Pancreas (tissue), 10 donors: ENCODE results near the gene C1orf74. TPM values are rescaled to one million over a fixed set of nuclear protein-coding genes. Genes with fewer than 3 reads are reported as not detected.

Source experiments
- ATAC-seq, 4 donors: fragments of 200-7000 bp; cut with Tn5 transposase; one replicate each; pipeline versions ENCODE4 v1.8.0 to v1.9.1; 2020; ENCODE audit warnings: mild to moderate bottlenecking in 4 of 4, moderate library complexity in 4 of 4
- DNase-seq, 6 donors: peaks; one replicate each; pipeline ENCODE4 v3.0.0-alpha.2; 2020
- FAIRE-seq: peaks from 2 replicates; lab custom pipeline; 2012; peaks lifted over from hg19 to GRCh38; lab: Jason Lieb, UNC
- H3K27ac ChIP-seq, 4 donors: fragments of 200-600 bp; sonication (generic); 1 replicate in 3 of 4; 2 replicates in 1 of 4; pipeline versions ENCODE4 v1.5.0 to v1.8.0; 2020
- H3K27me3 ChIP-seq, 4 donors: fragments of 200-600 bp; one replicate each; pipeline ENCODE4 v1.8.0; 2021
- H3K36me3 ChIP-seq, 3 donors: fragments of 200-600 bp; sonication (generic) in 1 of 3; one replicate each; pipeline versions ENCODE4 v1.5.0 to v1.8.0; 2020 to 2021
- H3K4me1 ChIP-seq, 3 donors: fragments of 200-600 bp; one replicate each; pipeline ENCODE4 v1.8.0; 2021
- H3K4me3 ChIP-seq, 4 donors: fragments of 200-600 bp; sonication (generic) in 2 of 4; one replicate each; pipeline versions ENCODE4 v1.5.0 to v1.8.0; 2020 to 2021
- H3K9me3 ChIP-seq, 4 donors: fragments of 200-600 bp; one replicate each; pipeline ENCODE4 v1.8.0; 2021
- CTCF ChIP-seq, 4 donors: fragments of 200-600 bp; sonication (generic) in 3 of 4; IDR thresholded peaks; one replicate each; pipeline versions ENCODE4 v1.5.0 to v1.8.0; 2021; ENCODE audit warnings: antibody characterized with exemption in 4 of 4
- WGBS, 2 donors: extraction: QIAGEN DNeasy Blood & Tissue Kit; methylation state at CpG; one replicate each; pipeline ENCODE4 v1.1.7; 2013; 5-methylcytosine and 5-hydroxymethylcytosine counted together
- intact Hi-C, 3 donors: fragments of 100-400 bp; cut with DNase I; formaldehyde crosslinking; loops; one replicate each; pipeline versions ENCODE4 v1.11.1 to v1.14.2; 2022
- polyA plus RNA-seq, 2 donors: library from polyadenylated mRNA; stranded (reverse); fragments of 200-250 nt; gene quantifications; one replicate each; pipeline ENCODE4 v1.2.3, GENCODE V29; 2013
- total RNA-seq, 6 donors: library from RNA; stranded (reverse); fragmentation: NEBNext Ultra II Directional in 4 of 6; extraction: Animal tissue kit (Norgen Biotek cat#: 25700) in 4 of 6; gene quantifications; one replicate each; pipeline versions ENCODE4 v1.2.1 to v1.2.4, GENCODE V29; 2021 to 2023
- donor health status: healthy with polysubstance abuse.
- donor health status: DM: no; HTN: no; CAD: no; lungs with moderate emphysema.
- donor health status: DM: no; HTN: no; CAD: no.
- donor health status: control.
- donor health status: control.
- donor health status: Bipolar disorder and iron deficiency.
- donor health status: DM: yes; HTN: yes; CAD: no.
- donor health status: DM: no; HTN: no; CAD: no.
- donor health status: DM: no; HTN: no; CAD: no.
- donor health status: DM: yes; HTN: yes; CAD: no.

The C1orf74 gene
- total and polyA plus RNA-seq, 8 donors, result 0.39 to 1.2 (median 0.82) TPM

DNA sequence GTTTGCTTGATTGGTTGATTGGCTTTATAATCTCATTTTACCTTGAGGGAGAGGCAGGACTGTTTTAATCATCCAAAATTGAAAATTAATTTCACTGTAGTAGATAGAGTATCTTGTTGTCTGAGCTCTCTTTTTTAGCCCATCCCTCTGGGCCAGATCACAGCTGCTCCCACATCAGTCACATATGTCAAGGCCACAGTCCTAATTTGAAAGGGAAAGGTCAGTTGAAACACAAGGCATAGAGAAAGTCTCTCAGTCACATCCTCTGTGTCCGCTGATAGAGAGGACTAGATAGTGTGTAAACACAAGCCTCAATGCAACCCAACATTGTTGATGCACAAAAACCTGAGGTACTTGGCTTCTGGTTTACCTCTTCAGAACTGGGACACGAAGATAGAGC is 6.8 kb downstream of the C1orf74 start:
- H3K4me1 ChIP-seq, result no peaks in the 10 kb centered on the region
- no peak overlapping the region for H3K4me3 ChIP-seq
- DNase-seq, result no peak
- 88 to 96% methylated on average over 2 of the region's 2 CpGs for WGBS, 2 donors
- intact Hi-C loops, result no loop called here
- FAIRE-seq, result no peak
- no peak overlapping the region for H3K27ac ChIP-seq
- no peak for ATAC-seq
- no peaks in the 10 kb centered on the region for H3K27me3 ChIP-seq
- H3K36me3 ChIP-seq, result no peaks in the 10 kb centered on the region
- no peaks in the 10 kb centered on the region for H3K9me3 ChIP-seq
- no peak for TF ChIP-seq CTCF (IDR thresholded peaks at IDR 0.05)

DNA sequence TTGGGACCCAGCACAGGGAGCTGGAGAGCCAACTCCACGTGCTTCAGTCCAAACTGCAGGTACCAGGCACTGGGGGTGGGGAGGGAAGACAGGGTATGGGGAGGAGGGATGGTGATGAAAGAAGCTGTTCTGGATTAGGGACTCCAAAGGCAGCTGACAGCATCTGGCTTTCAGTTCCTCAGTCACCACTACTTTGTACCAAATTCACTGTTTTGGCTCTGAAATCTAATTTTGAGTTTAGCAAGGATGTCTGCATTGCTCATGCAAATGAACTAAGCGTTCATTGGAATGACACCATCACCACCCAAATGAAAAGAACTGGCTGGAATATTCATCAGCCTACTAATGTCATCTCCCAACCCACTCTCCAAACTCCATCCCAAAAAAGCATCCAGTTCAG is 8.7 kb downstream of the C1orf74 start:
- no peak for TF ChIP-seq CTCF (IDR thresholded peaks at IDR 0.05)
- 69 to 72% methylated on average over 2 of the region's 2 CpGs for WGBS, 2 donors
- DNase-seq (no peak), ATAC-seq (no peak), FAIRE-seq (no peak)
- H3K4me1 ChIP-seq, result no peaks in the 10 kb centered on the region
- no peak overlapping the region for H3K4me3 ChIP-seq
- H3K27ac ChIP-seq, result no peak overlapping the region
- intact Hi-C loops, result no loop called here
- H3K9me3 ChIP-seq, result no peaks in the 10 kb centered on the region
- H3K36me3 ChIP-seq, result no peaks in the 10 kb centered on the region
- H3K27me3 ChIP-seq, result no peaks in the 10 kb centered on the region

GRCh38 chr1:209774592-209774991 is 9.8 kb downstream of the C1orf74 start:
- Histone ChIP-seq H3K27me3 (no peaks in the 10 kb centered on the region), H3K4me3 (no peak overlapping the region), H3K9me3 (no peaks in the 10 kb centered on the region), H3K36me3 (no peaks in the 10 kb centered on the region), H3K4me1 (no peaks in the 10 kb centered on the region), H3K27ac (no peak overlapping the region)
- ATAC-seq (no peak), FAIRE-seq (no peak), DNase-seq (no peak)
- WGBS, 2 donors, result 66 to 81% methylated on average over 1 of the region's 1 CpG
- no peak for TF ChIP-seq CTCF (IDR thresholded peaks at IDR 0.05)
- intact Hi-C loops, result no loop called here

DNA sequence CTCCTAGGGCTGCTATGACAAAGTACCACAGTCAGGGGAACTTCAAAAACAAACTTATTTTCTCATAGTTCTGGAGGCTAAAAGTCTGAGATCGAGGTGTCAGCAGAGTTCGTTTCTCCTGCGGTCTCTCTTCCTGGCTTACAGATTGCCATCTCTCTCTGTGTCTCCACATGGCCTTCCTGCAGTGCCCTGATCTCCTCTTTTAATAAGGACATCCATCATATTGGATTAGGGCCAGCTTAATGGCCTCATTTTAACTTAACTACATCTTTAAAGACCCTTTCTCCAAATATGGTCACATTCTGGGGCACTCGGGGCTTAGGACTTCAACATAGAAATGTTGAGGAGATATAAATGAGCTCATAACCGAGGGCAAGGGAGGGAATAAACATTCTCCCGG is 12.2 kb downstream of the C1orf74 start:
- 59 to 62% methylated on average over 6 of the region's 6 CpGs for WGBS, 2 donors
- no peak for TF ChIP-seq CTCF (IDR thresholded peaks at IDR 0.05)

DNA sequence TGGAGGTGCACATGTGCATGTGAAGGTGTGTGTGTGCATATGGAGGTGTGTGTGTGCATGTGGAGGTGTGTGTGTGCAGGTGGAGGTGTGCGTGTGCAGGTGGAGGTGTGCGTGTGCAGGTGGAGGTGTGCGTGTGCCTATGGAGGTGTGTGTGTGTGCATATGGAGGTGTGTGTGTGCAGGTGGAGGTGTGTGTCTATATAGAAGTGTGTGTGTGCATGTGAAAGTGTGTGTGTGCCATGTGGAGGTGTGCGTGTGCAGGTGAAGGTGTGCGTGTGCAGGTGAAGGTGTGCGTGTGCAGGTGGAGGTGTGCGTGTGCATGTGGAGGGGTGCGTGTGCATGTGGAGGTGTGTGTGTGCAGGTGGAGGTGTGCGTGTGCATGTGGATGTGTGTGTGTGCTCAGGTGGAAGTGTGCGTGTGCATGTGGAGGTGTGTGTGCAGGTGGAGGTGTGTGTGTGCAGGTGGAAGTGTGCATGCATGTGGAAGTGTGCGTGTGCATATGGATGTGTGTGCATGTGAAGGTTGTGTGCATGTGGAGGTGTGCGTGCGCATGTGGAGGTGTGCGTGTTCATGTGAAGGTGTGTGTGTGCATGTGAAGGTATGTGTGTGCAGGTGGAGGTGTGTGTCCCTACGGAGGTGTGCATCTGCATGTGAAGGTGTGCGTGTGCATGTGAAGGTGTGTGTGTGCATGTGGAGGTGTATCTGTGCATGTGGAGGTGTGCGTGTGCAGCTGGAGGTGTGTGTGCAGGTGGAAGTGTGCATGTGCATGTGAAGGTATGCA is 13.5 kb downstream of the C1orf74 start:
- no peak for TF ChIP-seq CTCF (IDR thresholded peaks at IDR 0.05)
- no peaks in the 10 kb centered on the region for H3K36me3 ChIP-seq
- H3K27me3 ChIP-seq, result no peaks in the 10 kb centered on the region
- intact Hi-C loops, result no loop called here
- H3K9me3 ChIP-seq, result no peaks in the 10 kb centered on the region
- no peak for ATAC-seq
- H3K27ac ChIP-seq, result no peak overlapping the region
- DNase-seq, result no peak
- H3K4me3 ChIP-seq, result no peak overlapping the region
- peaks cover 0 to 4% (median 0%) of the 10 kb centered on the region in 3 donors for H3K4me1 ChIP-seq
- 93 to 95% methylated on average over 17 of the region's 17 CpGs for WGBS, 2 donors
- no peak for FAIRE-seq

More for the DNA sequence above, 12.2 kb downstream of the C1orf74 start:
- Histone ChIP-seq H3K36me3 (no peaks in the 10 kb centered on the region), H3K9me3 (no peaks in the 10 kb centered on the region), H3K27me3 (no peaks in the 10 kb centered on the region), H3K4me3 (no peak overlapping the region), H3K4me1 (peaks cover 0 to 4% (median 0%) of the 10 kb centered on the region in 3 donors), H3K27ac (no peak overlapping the region)
- no peak for DNase-seq
- FAIRE-seq, result no peak
- intact Hi-C loops, result no loop called here
- no peak for ATAC-seq
